DMS 273 (cell line): ENCODE results near the gene GJB3.

Source experiments
- DNase-seq: peaks from one replicate; lab custom pipeline; 2025; ENCODE audit not compliant: unreplicated experiment; lab: John Stamatoyannopoulos, UW

GJB3 gene

DNA sequence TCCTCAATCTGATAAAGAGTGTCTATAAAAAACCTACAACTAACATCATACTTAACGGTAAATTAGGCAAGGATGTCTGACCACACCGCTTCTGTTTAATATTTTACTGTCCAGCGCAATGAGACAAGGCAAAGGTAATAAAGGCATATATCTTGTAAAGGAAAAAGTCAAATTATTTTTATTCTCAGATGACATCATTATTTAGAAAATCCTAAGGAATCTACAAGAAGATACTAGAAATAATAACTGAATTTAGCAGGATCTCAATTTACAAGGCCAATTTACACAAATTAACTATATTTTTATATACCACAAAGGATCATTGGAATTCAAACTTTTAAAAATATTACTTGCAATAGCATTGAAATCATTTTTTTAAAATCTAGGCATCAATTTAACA, 41.2 kb downstream of the GJB3 start:
- DNase-seq, result no peak

DNA sequence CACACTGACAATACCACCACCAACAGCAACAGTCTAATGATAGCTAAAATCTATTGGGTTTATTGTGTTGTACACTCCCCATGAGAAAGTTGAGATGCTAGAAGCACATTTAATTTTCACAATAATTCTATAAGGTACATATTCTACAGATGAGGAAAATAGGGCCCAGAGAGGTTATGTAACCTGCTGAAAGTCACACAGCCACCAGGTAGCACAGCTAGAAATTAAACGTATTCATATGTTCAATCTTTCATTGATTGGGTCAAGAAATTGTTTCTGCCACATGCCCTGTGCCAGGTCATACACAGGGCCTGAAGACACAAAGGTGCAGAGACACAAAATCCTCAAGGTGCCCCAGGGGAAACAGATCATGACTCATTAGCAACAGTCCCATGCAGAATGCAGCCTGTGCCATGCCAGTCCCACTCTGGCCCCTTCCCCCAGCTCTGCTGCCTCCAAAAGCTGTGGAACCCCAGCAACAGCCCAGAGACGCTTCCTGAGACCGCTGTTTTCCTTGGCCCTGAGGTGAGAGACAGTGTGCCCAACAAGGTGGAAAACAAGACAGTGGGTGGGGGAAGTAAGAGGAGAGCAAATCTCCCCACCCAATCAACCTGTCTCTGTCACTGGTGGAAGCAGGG, 43.9 kb downstream of the GJB3 start:
- DNase-seq, result no peak

DNA sequence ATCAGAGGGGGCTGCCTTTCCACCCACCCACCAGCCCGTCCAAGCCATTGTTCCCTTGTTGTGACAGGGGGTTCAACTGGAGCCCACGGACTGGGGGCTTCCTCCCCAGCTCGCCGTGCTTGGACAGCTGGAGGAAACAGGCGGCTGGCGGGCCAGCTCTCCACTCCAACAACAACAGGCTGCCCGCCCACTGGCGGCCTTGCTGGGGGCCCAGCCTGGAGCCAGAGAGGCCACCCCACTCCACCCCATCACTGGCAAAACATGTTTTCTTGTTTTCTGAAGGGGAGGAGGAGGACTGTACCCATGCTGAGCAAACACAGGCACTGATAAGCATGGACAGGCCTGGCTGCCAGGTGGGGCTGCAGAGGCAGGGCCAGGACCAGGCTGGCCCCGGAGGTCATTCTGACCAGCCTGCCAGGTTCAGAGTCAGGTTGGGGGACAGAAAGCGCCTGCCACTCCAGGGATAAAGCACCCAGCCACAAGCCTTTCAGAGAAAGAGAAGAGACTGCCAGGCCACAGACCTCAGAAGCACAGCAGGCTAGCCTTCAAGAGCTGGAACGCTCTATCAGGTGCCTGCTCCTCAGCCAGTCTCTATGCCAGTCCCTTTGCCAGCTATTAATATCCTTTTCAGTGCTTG, 44.6 kb downstream of the GJB3 start:
- peak; percentile 3 for DNase-seq

DNA sequence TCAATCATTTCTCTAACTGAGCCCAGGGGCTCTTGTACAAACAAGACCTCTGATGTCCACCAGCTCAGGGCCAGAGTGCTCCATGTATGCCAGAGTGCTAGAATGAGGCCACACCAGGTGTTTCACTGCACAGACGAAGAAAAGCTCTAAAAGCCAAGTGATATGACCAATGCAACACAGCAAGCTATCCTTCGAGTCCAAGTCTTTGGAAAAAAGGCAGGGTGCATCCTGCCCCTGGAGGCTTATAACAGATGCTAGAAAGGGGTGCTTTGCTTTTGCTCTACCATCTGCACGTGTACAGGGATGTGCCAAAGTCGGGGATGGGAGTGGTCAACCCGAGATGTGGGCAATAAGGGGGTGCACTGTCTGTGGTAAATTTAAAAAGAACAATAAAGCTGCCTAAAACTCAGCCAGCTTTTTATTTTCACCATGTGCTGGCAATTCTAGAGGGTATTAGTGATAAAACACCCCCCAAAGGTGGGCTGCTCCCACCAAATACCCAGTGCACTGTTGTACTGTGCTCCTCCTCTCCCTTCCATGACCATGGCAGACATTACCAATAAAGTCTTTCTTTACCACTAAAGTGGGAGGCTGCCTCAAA, 46.4 kb downstream of the GJB3 start:
- no peak for DNase-seq

DNA sequence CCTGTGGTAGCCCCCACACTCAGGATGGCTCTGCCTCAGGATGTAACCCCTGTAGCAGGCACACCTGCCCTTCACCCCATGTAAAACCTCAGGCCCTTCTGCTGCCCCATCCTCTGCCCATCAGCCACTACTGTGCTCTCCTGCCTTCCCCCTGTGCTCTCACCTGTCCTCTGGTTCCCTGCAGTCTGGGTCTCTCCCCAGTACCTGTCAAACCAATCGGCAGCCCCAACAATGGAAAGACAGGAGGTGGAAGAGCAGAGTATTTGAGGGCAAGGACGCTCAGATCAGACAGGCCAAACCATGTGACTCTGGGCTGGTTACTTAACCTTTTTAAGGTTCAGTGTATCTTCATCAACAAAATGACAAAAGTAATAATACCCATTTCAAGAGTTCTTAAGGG, 47.6 kb downstream of the GJB3 start:
- no peak for DNase-seq

DNA sequence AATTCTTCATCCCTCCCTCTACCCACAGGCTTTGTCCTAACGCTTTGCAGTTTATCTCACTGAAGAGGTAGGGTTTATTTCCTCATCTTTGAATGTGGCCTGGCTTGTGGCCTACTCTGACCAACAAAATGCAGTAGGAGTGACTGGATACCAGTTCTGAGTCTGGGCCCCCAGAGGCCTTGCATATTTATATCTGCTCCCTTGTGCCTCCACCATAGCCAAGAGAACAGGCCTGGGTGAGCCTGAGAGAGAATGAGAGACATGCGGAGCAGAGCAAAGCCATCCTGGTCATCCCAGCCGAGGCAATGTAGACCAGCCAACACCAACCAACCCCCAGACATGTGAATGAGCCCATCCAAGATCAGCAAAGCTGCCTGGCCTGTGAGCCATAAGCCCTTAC, 48.2 kb downstream of the GJB3 start:
- DNase-seq, result no peak

DNA sequence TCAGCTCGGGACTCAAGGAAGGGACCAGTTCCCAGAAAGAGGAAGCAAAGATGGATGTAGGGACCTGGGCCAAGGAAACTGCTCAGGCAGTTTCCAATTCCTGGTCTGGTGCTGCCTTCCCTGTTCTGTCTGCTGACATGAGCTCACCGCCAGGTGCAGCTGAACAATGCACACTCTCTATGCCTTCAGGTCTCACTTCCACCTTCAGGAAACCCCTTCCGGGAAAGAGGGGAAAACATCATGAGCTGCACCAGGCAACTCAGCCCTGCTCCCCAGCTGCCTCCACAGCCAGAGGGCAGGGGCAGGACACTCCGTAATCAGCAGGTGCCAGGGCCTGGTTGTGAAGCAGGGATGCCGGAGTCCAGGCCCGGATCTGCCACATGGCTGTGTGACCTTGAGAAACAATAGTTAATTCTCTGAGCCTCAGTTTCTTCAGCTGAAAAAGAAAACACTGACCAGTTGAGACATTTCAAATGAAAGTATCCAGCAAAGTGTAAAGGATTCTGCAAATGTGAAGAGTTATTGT, 50.8 kb downstream of the GJB3 start:
- DNase-seq, result no peak

DNA sequence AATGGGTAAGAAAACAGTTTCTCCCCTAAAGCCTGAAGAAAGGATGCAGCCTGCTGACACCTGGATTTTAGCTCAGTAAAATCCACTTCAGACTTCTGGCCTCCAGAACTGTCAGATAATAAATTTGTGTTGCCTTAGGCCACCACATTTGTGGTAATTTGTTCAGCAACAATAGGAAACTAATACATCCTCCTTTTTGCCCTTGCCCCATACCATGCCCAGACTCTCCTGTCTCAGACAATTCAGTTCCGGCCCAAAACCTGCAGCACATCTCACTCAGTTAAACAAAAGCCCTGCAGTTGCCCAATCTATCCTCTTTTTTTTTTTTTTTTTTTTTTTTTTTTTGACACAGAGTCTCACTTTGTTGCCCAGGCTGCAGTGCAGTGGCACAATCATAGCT, 52.7 kb downstream of the GJB3 start:
- no peak for DNase-seq
